Measurements from ENCODE around the gene TNFRSF19. TPM values are rescaled to one million over a fixed set of nuclear protein-coding genes. Genes with fewer than 3 reads are reported as not detected.

TNFRSF19 gene
- total and polyA plus RNA-seq, 2 of the 8 experiments (the other 6 are each of a cell fraction or from before 2014, with no cell fraction given), result 0.50 to 0.95 TPM

- TF ChIP-seq CHD7 (IDR thresholded peaks at IDR 0.05; ENCODE audit: insufficient replicate concordance, low read length), result no peak
- TF ChIP-seq GTF2F1 (IDR thresholded peaks at IDR 0.05; ENCODE audit: borderline replicate concordance, low read depth, low read length), result no peak
- no peak for TF ChIP-seq E2F6 (IDR thresholded peaks at IDR 0.05)
- TF ChIP-seq POLR2A (IDR thresholded peaks at IDR 0.05; ENCODE audit: control extremely low read depth in 1 of 2, low read depth in 2 of 2, low read length in 2 of 2), result no peak
- no peak for TF ChIP-seq POU5F1 (IDR thresholded peaks at IDR 0.05; ENCODE audit: low read depth, low read length)
- TF ChIP-seq SRF (IDR thresholded peaks at IDR 0.05; ENCODE audit: low read depth, low read length), result no peak
- no peak for TF ChIP-seq RFX5 (IDR thresholded peaks at IDR 0.05; ENCODE audit: borderline replicate concordance, low read depth, low read length)
These were observed 73.9 kb downstream of the TNFRSF19 start (continued) for GRCh38 chr13:23644126-23644419.
